GM12874 (cell line): ENCODE measurements around the gene NRF1.

Source experiments
- CTCF ChIP-seq: IDR thresholded peaks from 2 replicates; pipeline ENCODE4 v1.5.1; 2011; ENCODE audit warnings: low read depth, mild to moderate bottlenecking, control low read depth, low read length, moderate library complexity; ENCODE audit not compliant: insufficient read depth

The NRF1 gene

GRCh38 chr7:129773328-129773731 is 161.8 kb downstream of the NRF1 start:
- TF ChIP-seq CTCF = no peak

GRCh38 chr7:129773871-129774270 is 162.4 kb downstream of the NRF1 start:
- no peak for TF ChIP-seq CTCF

GRCh38 chr7:129774359-129774758 is 162.8 kb downstream of the NRF1 start:
- TF ChIP-seq CTCF = no peak

- no peak for TF ChIP-seq CTCF
These were observed 163.6 kb downstream of the NRF1 start for GRCh38 chr7:129774871-129775694.

GRCh38 chr7:129775695-129776361 is 164.3 kb downstream of the NRF1 start:
- no peak for TF ChIP-seq CTCF

- TF ChIP-seq CTCF = no peak
These were observed 164.8 kb downstream of the NRF1 start for GRCh38 chr7:129776362-129776722.

GRCh38 chr7:129777195-129777844 is 165.8 kb downstream of the NRF1 start:
- TF ChIP-seq CTCF = no peak
